SK-N-SH treated with all-trans-retinoic acid at 6 μM for 48 hours (cell line): ENCODE measurements around the gene DYSF.

Source experiments
- ATAC-seq: fragments of 200-7000 bp; cut with Tn5 transposase; 3 replicates; pipeline ENCODE4 v1.9.1; 2020; ENCODE audit warnings: mild to moderate bottlenecking, moderate library complexity
- ARNTL ChIP-seq: fragments of 450-650 bp; formaldehyde crosslinking; IDR thresholded peaks from 2 replicates; pipeline ENCODE4 v1.5.0; 2020; ENCODE audit warnings: low read depth, mild to moderate bottlenecking, moderate library complexity, borderline replicate concordance
- BACH2 ChIP-seq: fragments of 250-450 bp; sonication (Bioruptor Pico); IDR thresholded peaks from 2 replicates; pipeline ENCODE4 v1.9.0; 2021; ENCODE audit warnings: mild to moderate bottlenecking, borderline replicate concordance
- CSDC2 ChIP-seq: fragments of 250-450 bp; sonication (Bioruptor Pico); IDR thresholded peaks from 2 replicates; pipeline ENCODE4 v1.5.0; 2020; ENCODE audit warnings: mild to moderate bottlenecking, moderate library complexity
- ESRRG ChIP-seq: fragments of 250-450 bp; sonication (Bioruptor Pico); IDR thresholded peaks from 2 replicates; pipeline ENCODE4 v1.6.1; 2021; ENCODE audit warnings: mild to moderate bottlenecking
- GLIS3 ChIP-seq: fragments of 250-450 bp; sonication (Bioruptor Pico); IDR thresholded peaks from 2 replicates; pipeline ENCODE4 v1.5.0; 2020; ENCODE audit warnings: mild to moderate bottlenecking, moderate library complexity
- ISL1 ChIP-seq: fragments of 250-450 bp; sonication (Bioruptor Pico); IDR thresholded peaks from 2 replicates; pipeline ENCODE4 v2.1.2; 2022; ENCODE audit warnings: mild to moderate bottlenecking, moderate library complexity
- PPARA ChIP-seq: fragments of 250-450 bp; sonication (Bioruptor Pico); IDR thresholded peaks from 2 replicates; pipeline ENCODE4 v1.5.0; 2020; ENCODE audit warnings: mild to moderate bottlenecking, borderline replicate concordance
- RARB ChIP-seq: fragments of 250-450 bp; sonication (Bioruptor Pico); IDR thresholded peaks from 2 replicates; pipeline ENCODE4 v1.8.0; 2021; ENCODE audit warnings: mild to moderate bottlenecking, moderate library complexity
- SNAI2 ChIP-seq: fragments of 250-450 bp; sonication (Bioruptor Pico); IDR thresholded peaks from 2 replicates; pipeline ENCODE4 v1.5.0; 2020; ENCODE audit warnings: mild to moderate bottlenecking, moderate library complexity
- TCF4 ChIP-seq: fragments of 250-450 bp; sonication (Bioruptor Pico); IDR thresholded peaks from 2 replicates; pipeline ENCODE4 v1.8.0; 2021; ENCODE audit warnings: mild to moderate bottlenecking, moderate library complexity, borderline replicate concordance
- TOX ChIP-seq: fragments of 250-450 bp; sonication (Bioruptor Pico); IDR thresholded peaks from 2 replicates; pipeline ENCODE4 v1.8.0; 2021; ENCODE audit warnings: mild to moderate bottlenecking, moderate library complexity, borderline replicate concordance
- ZC3H10 ChIP-seq: fragments of 250-450 bp; sonication (Bioruptor Pico); IDR thresholded peaks from 2 replicates; pipeline ENCODE4 v1.5.1; 2021; ENCODE audit warnings: mild to moderate bottlenecking, moderate library complexity
- ZFP3 ChIP-seq: fragments of 250-450 bp; sonication (Bioruptor Pico); IDR thresholded peaks from 2 replicates; pipeline ENCODE4 v1.5.0; 2020; ENCODE audit warnings: mild to moderate bottlenecking, moderate library complexity
- ZFP30 ChIP-seq: fragments of 450-650 bp; formaldehyde crosslinking; IDR thresholded peaks from 2 replicates; pipeline ENCODE4 v1.5.0; 2022; ENCODE audit warnings: mild to moderate bottlenecking, moderate library complexity
- ZNF565 ChIP-seq: fragments of 450-650 bp; formaldehyde crosslinking; conservative IDR thresholded peaks from 2 replicates; pipeline ENCODE4 v1.5.0; 2020; ENCODE audit warnings: low read depth, mild to moderate bottlenecking, moderate library complexity
- ZNF70 ChIP-seq: fragments of 450-650 bp; formaldehyde crosslinking; IDR thresholded peaks from 2 replicates; pipeline ENCODE4 v1.5.0; 2020; ENCODE audit warnings: mild to moderate bottlenecking, moderate library complexity
- ZNF8 ChIP-seq: fragments of 450-650 bp; formaldehyde crosslinking; IDR thresholded peaks from 2 replicates; pipeline ENCODE4 v1.5.0; 2020; ENCODE audit warnings: mild to moderate bottlenecking, moderate library complexity
- TF ChIP-seq, protein P1 (sequence below): fragments of 250-450 bp; sonication (Bioruptor Pico); IDR thresholded peaks from 2 replicates; pipeline ENCODE4 v1.8.0; 2021; ENCODE audit warnings: low read depth, mild to moderate bottlenecking, moderate library complexity, borderline replicate concordance
- TF ChIP-seq, protein P2 (sequence below): fragments of 250-450 bp; sonication (Bioruptor Pico); IDR thresholded peaks from 2 replicates; pipeline ENCODE4 v1.5.1; 2021; ENCODE audit warnings: mild to moderate bottlenecking, moderate library complexity
- TF ChIP-seq, protein P3 (sequence below): fragments of 250-450 bp; sonication (Bioruptor Pico); IDR thresholded peaks from 2 replicates; pipeline ENCODE4 v1.8.0; 2020; ENCODE audit warnings: mild to moderate bottlenecking, moderate library complexity, borderline replicate concordance
- TF ChIP-seq, protein P4 (sequence below): fragments of 250-450 bp; sonication (Bioruptor Pico); IDR thresholded peaks from 2 replicates; pipeline ENCODE4 v1.5.0; 2020; ENCODE audit warnings: mild to moderate bottlenecking, moderate library complexity

DYSF gene

DNA sequence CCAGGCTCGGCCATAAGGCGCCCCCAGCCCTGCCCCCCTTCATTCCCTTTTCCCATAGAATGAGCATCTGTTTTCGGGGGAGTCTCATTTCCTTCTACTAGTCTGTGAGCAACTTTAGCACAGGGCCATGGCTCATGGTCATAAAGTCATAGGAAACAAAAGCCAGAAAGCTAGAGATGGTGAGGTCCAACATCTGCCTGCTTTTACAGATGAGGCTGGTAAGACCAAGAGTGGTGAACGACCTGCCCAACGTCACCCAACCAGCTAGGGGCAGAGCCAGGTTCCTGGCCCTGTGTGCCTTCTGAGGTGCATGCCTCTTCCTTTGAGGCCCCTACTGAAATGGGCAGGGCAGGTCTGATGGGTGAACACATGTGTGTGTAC, 212.7 kb downstream of the DYSF start:
- ATAC-seq, result no peak

DNA sequence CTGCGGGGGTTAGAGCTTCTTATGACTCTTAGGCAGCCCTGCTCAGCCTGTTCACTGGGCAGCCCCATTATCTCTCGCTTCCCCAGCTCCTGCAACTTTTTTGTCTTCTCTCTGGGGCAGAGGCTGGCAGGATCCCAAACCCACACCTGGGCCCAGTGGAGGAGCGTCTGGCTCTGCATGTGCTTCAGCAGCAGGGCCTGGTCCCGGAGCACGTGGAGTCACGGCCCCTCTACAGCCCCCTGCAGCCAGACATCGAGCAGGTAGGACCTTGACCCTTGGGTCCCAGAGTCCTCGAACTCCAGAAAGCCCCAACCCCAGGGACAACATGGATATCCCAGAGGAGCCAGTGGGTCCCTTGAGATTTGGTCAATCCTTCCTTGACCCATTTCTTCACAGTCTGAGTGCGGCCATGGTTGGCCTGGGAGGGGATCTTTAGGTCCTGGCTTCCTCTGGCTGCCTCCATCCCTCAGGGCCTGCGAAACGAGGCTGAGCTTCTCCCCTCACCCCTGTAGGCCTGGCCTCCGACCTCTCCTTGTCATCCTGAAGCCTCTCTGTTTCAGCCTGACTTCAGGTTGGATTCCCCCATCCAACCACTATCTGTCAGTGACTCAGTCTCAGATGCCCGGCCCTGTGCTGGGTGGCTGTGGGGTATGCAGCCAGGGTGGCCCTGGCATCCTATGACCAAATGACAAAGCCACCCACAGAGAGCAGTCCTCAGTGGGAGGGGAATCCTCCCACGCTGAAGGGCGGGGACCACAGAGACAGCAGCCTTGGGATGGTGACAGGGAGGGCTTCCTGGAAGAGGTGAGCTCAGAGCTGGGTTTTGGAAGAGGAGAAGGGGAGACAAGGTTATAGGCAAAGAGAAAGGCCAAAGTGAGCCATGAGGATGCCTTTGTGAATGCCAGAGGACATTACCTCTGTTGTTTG, 214.2 kb downstream of the DYSF start:
- ATAC-seq, result no peak
- no peak for TF ChIP-seq TCF4 (CRISPR knock-in tag)
- TF ChIP-seq ZFP30 (CRISPR knock-in tag), result no peak
- TF ChIP-seq GLIS3 (CRISPR knock-in tag), result no peak
- TF ChIP-seq, protein P1, sequence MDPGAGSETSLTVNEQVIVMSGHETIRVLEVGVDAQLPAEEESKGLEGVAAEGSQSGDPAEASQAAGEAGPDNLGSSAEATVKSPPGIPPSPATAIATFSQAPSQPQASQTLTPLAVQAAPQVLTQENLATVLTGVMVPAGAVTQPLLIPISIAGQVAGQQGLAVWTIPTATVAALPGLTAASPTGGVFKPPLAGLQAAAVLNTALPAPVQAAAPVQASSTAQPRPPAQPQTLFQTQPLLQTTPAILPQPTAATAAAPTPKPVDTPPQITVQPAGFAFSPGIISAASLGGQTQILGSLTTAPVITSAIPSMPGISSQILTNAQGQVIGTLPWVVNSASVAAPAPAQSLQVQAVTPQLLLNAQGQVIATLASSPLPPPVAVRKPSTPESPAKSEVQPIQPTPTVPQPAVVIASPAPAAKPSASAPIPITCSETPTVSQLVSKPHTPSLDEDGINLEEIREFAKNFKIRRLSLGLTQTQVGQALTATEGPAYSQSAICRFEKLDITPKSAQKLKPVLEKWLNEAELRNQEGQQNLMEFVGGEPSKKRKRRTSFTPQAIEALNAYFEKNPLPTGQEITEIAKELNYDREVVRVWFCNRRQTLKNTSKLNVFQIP, result no peak
- TF ChIP-seq ISL1 (CRISPR knock-in tag), result no peak
- TF ChIP-seq RARB (CRISPR knock-in tag), result no peak

More for the DNA sequence above, 212.7 kb downstream of the DYSF start:
- TF ChIP-seq SNAI2 (CRISPR knock-in tag) (no peak), PPARA (CRISPR knock-in tag) (no peak), ARNTL (CRISPR knock-in tag) (no peak), ISL1 (CRISPR knock-in tag) (no peak), ZC3H10 (CRISPR knock-in tag) (no peak), ESRRG (no peak), ZNF8 (CRISPR knock-in tag) (no peak), BACH2 (no peak), TOX (no peak), ZNF565 (no peak), CSDC2 (CRISPR knock-in tag) (no peak)
- TF ChIP-seq, protein P2, sequence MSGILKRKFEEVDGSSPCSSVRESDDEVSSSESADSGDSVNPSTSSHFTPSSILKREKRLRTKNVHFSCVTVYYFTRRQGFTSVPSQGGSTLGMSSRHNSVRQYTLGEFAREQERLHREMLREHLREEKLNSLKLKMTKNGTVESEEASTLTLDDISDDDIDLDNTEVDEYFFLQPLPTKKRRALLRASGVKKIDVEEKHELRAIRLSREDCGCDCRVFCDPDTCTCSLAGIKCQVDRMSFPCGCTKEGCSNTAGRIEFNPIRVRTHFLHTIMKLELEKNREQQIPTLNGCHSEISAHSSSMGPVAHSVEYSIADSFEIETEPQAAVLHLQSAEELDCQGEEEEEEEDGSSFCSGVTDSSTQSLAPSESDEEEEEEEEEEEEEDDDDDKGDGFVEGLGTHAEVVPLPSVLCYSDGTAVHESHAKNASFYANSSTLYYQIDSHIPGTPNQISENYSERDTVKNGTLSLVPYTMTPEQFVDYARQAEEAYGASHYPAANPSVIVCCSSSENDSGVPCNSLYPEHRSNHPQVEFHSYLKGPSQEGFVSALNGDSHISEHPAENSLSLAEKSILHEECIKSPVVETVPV, result no peak
- TF ChIP-seq, protein P1, result no peak
- TF ChIP-seq, protein P3, sequence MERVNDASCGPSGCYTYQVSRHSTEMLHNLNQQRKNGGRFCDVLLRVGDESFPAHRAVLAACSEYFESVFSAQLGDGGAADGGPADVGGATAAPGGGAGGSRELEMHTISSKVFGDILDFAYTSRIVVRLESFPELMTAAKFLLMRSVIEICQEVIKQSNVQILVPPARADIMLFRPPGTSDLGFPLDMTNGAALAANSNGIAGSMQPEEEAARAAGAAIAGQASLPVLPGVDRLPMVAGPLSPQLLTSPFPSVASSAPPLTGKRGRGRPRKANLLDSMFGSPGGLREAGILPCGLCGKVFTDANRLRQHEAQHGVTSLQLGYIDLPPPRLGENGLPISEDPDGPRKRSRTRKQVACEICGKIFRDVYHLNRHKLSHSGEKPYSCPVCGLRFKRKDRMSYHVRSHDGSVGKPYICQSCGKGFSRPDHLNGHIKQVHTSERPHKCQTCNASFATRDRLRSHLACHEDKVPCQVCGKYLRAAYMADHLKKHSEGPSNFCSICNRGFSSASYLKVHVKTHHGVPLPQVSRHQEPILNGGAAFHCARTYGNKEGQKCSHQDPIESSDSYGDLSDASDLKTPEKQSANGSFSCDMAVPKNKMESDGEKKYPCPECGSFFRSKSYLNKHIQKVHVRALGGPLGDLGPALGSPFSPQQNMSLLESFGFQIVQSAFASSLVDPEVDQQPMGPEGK (CRISPR knock-in tag), result no peak

DNA sequence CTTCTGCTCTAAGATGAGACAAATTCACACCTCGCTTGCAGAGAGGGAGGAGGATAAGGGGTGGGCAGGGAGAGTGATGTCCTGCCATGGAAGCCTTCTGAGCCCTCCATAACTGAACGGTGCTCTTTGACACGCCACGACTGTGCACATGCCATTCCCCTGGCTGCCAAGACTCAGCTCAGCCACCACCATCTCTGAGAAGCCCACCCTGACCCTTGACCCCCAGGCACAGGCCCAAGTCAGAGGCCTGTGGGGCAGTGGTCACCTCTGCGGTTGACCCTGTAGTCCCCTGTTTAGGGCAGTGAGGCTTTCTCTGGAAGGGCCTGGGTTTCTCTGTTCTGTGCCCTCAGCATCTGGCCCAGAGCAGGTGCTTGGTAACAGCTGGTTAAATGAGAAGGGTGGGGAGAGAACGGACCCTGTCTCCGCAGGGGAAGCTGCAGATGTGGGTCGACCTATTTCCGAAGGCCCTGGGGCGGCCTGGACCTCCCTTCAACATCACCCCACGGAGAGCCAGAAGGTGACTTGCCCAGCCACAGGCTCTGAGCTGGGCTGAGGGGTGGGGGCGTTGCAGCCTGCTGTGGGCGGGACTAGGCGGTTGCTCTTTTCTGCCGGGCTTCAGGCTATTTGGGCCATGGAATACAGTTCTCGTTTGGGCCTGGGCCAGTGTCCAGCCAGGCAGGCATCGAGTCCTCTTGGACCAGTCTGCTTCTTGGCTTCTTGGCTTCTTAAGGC, 215.1 kb downstream of the DYSF start:
- TF ChIP-seq ZNF8 (CRISPR knock-in tag), result no peak
- TF ChIP-seq ZNF70 (CRISPR knock-in tag), result no peak
- no peak for TF ChIP-seq RARB (CRISPR knock-in tag)
- no peak for ATAC-seq

DNA sequence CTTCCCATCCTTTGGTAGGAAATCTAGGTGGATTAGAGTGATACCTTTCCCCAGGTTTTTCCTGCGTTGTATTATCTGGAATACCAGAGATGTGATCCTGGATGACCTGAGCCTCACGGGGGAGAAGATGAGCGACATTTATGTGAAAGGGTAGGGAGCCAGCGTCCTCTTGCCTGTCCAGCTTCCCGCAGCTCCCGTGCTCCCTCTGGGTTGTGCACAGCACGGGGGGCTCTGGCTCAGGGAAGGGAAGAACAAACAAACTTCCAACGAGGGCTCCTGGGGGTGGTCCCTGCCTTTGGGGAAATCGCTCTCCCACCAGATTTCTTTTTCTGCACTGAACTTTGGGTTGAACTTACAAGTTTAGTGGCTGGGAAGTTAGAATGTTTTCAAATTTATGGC, 215.7 kb downstream of the DYSF start:
- no peak for ATAC-seq
- TF ChIP-seq, protein P4, sequence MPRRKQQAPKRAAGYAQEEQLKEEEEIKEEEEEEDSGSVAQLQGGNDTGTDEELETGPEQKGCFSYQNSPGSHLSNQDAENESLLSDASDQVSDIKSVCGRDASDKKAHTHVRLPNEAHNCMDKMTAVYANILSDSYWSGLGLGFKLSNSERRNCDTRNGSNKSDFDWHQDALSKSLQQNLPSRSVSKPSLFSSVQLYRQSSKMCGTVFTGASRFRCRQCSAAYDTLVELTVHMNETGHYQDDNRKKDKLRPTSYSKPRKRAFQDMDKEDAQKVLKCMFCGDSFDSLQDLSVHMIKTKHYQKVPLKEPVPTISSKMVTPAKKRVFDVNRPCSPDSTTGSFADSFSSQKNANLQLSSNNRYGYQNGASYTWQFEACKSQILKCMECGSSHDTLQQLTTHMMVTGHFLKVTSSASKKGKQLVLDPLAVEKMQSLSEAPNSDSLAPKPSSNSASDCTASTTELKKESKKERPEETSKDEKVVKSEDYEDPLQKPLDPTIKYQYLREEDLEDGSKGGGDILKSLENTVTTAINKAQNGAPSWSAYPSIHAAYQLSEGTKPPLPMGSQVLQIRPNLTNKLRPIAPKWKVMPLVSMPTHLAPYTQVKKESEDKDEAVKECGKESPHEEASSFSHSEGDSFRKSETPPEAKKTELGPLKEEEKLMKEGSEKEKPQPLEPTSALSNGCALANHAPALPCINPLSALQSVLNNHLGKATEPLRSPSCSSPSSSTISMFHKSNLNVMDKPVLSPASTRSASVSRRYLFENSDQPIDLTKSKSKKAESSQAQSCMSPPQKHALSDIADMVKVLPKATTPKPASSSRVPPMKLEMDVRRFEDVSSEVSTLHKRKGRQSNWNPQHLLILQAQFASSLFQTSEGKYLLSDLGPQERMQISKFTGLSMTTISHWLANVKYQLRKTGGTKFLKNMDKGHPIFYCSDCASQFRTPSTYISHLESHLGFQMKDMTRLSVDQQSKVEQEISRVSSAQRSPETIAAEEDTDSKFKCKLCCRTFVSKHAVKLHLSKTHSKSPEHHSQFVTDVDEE (CRISPR knock-in tag), result no peak
- TF ChIP-seq ZNF70 (CRISPR knock-in tag) (no peak), ZFP30 (CRISPR knock-in tag) (no peak), TCF4 (CRISPR knock-in tag) (no peak), PPARA (CRISPR knock-in tag) (no peak), ZC3H10 (CRISPR knock-in tag) (no peak), ZFP3 (CRISPR knock-in tag) (no peak), CSDC2 (CRISPR knock-in tag) (no peak), ARNTL (CRISPR knock-in tag) (no peak), RARB (CRISPR knock-in tag) (no peak), ZNF8 (CRISPR knock-in tag) (no peak)
- TF ChIP-seq, protein P1, result no peak
- TF ChIP-seq, protein P3 (CRISPR knock-in tag), result no peak
